ENCODE results near the gene CD2.

The CD2 gene

GRCh38 chr1:116741836-116742565 is 12.2 kb upstream of the CD2 start:
- Histone ChIP-seq H3K9ac (ENCODE audit: low read depth, low read length, poor library complexity) (no peak overlapping the region), H3K18ac (ENCODE audit: low read length) (peak overlapping the region; percentile 65), H3K23ac (ENCODE audit: low read depth, low read length, poor library complexity) (peak overlapping the region; percentile 49), H2AFZ (ENCODE audit: low read length) (no peak overlapping the region), H4K8ac (ENCODE audit: low read depth, low read length) (no peak overlapping the region), H3K9me3 (replicated peaks in 1 of 2; ENCODE audit: control insufficient read depth in 2 of 2, insufficient read depth in 1 of 2, low read depth in 1 of 2, low read length in 2 of 2) (peaks cover 19 to 23% of the 10 kb centered on the region in 2 donors), H2BK15ac (ENCODE audit: low read length) (no peak overlapping the region), H3K36me3 (replicated peaks in 1 of 2; ENCODE audit: control insufficient read depth in 2 of 2, insufficient read depth in 2 of 2, low read length in 2 of 2) (no peaks in the 10 kb centered on the region), H3K27ac (replicated peaks; ENCODE audit: low read length) (no peak overlapping the region), H3K4me2 (ENCODE audit: insufficient read depth, low read length, poor library complexity, severe bottlenecking) (no peak overlapping the region), H3K4me1 (ENCODE audit: control insufficient read depth in 2 of 2, insufficient read depth in 1 of 2, low read depth in 1 of 2, low read length in 2 of 2) (peaks cover 0 to 2% of the 10 kb centered on the region in 2 donors), H4K91ac (ENCODE audit: low read depth, low read length, poor library complexity) (peak overlapping the region; percentile 20), H3K27me3 (ENCODE audit: control insufficient read depth in 3 of 3, insufficient read depth in 3 of 3, low read depth in 1 of 3, low read length in 3 of 3) (peaks cover 0 to under 1% (median 0%) of the 10 kb centered on the region in 3 experiments), H3K14ac (ENCODE audit: low read length) (peak overlapping the region; percentile 25), H3K4me3 (ENCODE audit: low read length in 2 of 2) (peak overlapping the region in 1 of 2 donors; percentile 52), H3K79me1 (ENCODE audit: low read depth, low read length) (no peaks in the 10 kb centered on the region), H2BK12ac (ENCODE audit: low read length) (peak overlapping the region; percentile 19), H3K4ac (ENCODE audit: low read length) (no peak overlapping the region), H2BK120ac (ENCODE audit: low read depth, low read length) (peak overlapping the region; percentile 14), H2AK5ac (ENCODE audit: low read depth, low read length) (peak overlapping the region; percentile 15), H2BK5ac (ENCODE audit: low read length) (no peak overlapping the region)
- DNase-seq (ENCODE audit: low spot score), result no peak
- WGBS, 2 donors (ENCODE audit: extremely low coverage in 2 of 2, insufficient read length in 2 of 2, insufficient replicate concordance in 1 of 2), result no CpG with 5 or more reads among the region's 42 CpGs

GRCh38 chr1:116743535-116743934 is 10.7 kb upstream of the CD2 start:
- Histone ChIP-seq H2BK15ac (ENCODE audit: low read length) (no peak overlapping the region), H3K27ac (replicated peaks; ENCODE audit: low read length) (no peak overlapping the region), H2BK12ac (ENCODE audit: low read length) (no peak overlapping the region), H3K9me3 (replicated peaks in 1 of 2; ENCODE audit: control insufficient read depth in 2 of 2, insufficient read depth in 1 of 2, low read depth in 1 of 2, low read length in 2 of 2) (peaks cover 23 to 25% of the 10 kb centered on the region in 2 donors), H2AK5ac (ENCODE audit: low read depth, low read length) (no peak overlapping the region), H4K8ac (ENCODE audit: low read depth, low read length) (no peak overlapping the region), H3K9ac (ENCODE audit: low read depth, low read length, poor library complexity) (no peak overlapping the region), H3K4me2 (ENCODE audit: insufficient read depth, low read length, poor library complexity, severe bottlenecking) (no peak overlapping the region), H2BK120ac (ENCODE audit: low read depth, low read length) (no peak overlapping the region), H3K14ac (ENCODE audit: low read length) (no peak overlapping the region), H4K91ac (ENCODE audit: low read depth, low read length, poor library complexity) (no peak overlapping the region), H3K36me3 (replicated peaks in 1 of 2; ENCODE audit: control insufficient read depth in 2 of 2, insufficient read depth in 2 of 2, low read length in 2 of 2) (no peaks in the 10 kb centered on the region), H3K18ac (ENCODE audit: low read length) (no peak overlapping the region), H3K27me3 (ENCODE audit: control insufficient read depth in 3 of 3, insufficient read depth in 3 of 3, low read depth in 1 of 3, low read length in 3 of 3) (no peaks in the 10 kb centered on the region), H3K79me1 (ENCODE audit: low read depth, low read length) (no peaks in the 10 kb centered on the region), H3K23ac (ENCODE audit: low read depth, low read length, poor library complexity) (no peak overlapping the region), H2BK5ac (ENCODE audit: low read length) (no peak overlapping the region), H3K4ac (ENCODE audit: low read length) (no peak overlapping the region), H3K4me1 (ENCODE audit: control insufficient read depth in 2 of 2, insufficient read depth in 1 of 2, low read depth in 1 of 2, low read length in 2 of 2) (peaks cover 0 to 2% of the 10 kb centered on the region in 2 donors), H3K4me3 (ENCODE audit: low read length in 2 of 2) (no peak overlapping the region), H2AFZ (ENCODE audit: low read length) (no peak overlapping the region)
- no CpG with 5 or more reads among the region's 4 CpGs for WGBS, 2 donors (ENCODE audit: extremely low coverage in 2 of 2, insufficient read length in 2 of 2, insufficient replicate concordance in 1 of 2)
- DNase-seq (ENCODE audit: low spot score), result no peak

- no peak overlapping the region for H4K8ac ChIP-seq (ENCODE audit: low read depth, low read length)
- no peak overlapping the region for H2AFZ ChIP-seq (ENCODE audit: low read length)
- no CpG with 5 or more reads among the region's 3 CpGs for WGBS, 2 donors (ENCODE audit: extremely low coverage in 2 of 2, insufficient read length in 2 of 2, insufficient replicate concordance in 1 of 2)
- H3K27me3 ChIP-seq (ENCODE audit: control insufficient read depth in 3 of 3, insufficient read depth in 3 of 3, low read depth in 1 of 3, low read length in 3 of 3), result no peaks in the 10 kb centered on the region
- H4K91ac ChIP-seq (ENCODE audit: low read depth, low read length, poor library complexity), result no peak overlapping the region
- H3K4me2 ChIP-seq (ENCODE audit: insufficient read depth, low read length, poor library complexity, severe bottlenecking), result no peak overlapping the region
- H3K4ac ChIP-seq (ENCODE audit: low read length), result no peak overlapping the region
- no peak overlapping the region for H3K14ac ChIP-seq (ENCODE audit: low read length)
- no peaks in the 10 kb centered on the region for H3K79me1 ChIP-seq (ENCODE audit: low read depth, low read length)
- no peak overlapping the region for H2AK5ac ChIP-seq (ENCODE audit: low read depth, low read length)
- no peak overlapping the region for H3K23ac ChIP-seq (ENCODE audit: low read depth, low read length, poor library complexity)
- no peak overlapping the region for H3K27ac ChIP-seq (replicated peaks; ENCODE audit: low read length)
- no peak overlapping the region for H2BK12ac ChIP-seq (ENCODE audit: low read length)
- H2BK15ac ChIP-seq (ENCODE audit: low read length), result no peak overlapping the region
- H3K18ac ChIP-seq (ENCODE audit: low read length), result no peak overlapping the region
- no peak overlapping the region for H2BK5ac ChIP-seq (ENCODE audit: low read length)
- no peaks in the 10 kb centered on the region for H3K4me1 ChIP-seq (ENCODE audit: control insufficient read depth in 2 of 2, insufficient read depth in 1 of 2, low read depth in 1 of 2, low read length in 2 of 2)
- H3K9me3 ChIP-seq (replicated peaks in 1 of 2; ENCODE audit: control insufficient read depth in 2 of 2, insufficient read depth in 1 of 2, low read depth in 1 of 2, low read length in 2 of 2), result peaks cover 19 to 25% of the 10 kb centered on the region in 2 donors
- DNase-seq (ENCODE audit: low spot score), result no peak
- H2BK120ac ChIP-seq (ENCODE audit: low read depth, low read length), result no peak overlapping the region
- H3K9ac ChIP-seq (ENCODE audit: low read depth, low read length, poor library complexity), result no peak overlapping the region
- no peaks in the 10 kb centered on the region for H3K36me3 ChIP-seq (replicated peaks in 1 of 2; ENCODE audit: control insufficient read depth in 2 of 2, insufficient read depth in 2 of 2, low read length in 2 of 2)
- no peak overlapping the region for H3K4me3 ChIP-seq (ENCODE audit: low read length in 2 of 2)
These were observed 6.0 kb upstream of the CD2 start for GRCh38 chr1:116748272-116748671.

GRCh38 chr1:116751146-116751545 is 3.1 kb upstream of the CD2 start:
- Histone ChIP-seq H3K4me1 (ENCODE audit: control insufficient read depth in 2 of 2, insufficient read depth in 1 of 2, low read depth in 1 of 2, low read length in 2 of 2) (no peaks in the 10 kb centered on the region), H2BK5ac (ENCODE audit: low read length) (no peak overlapping the region), H2BK120ac (ENCODE audit: low read depth, low read length) (no peak overlapping the region), H4K8ac (ENCODE audit: low read depth, low read length) (no peak overlapping the region), H2BK15ac (ENCODE audit: low read length) (no peak overlapping the region), H2BK12ac (ENCODE audit: low read length) (no peak overlapping the region), H3K27me3 (ENCODE audit: control insufficient read depth in 3 of 3, insufficient read depth in 3 of 3, low read depth in 1 of 3, low read length in 3 of 3) (peaks cover 0 to 8% (median 0%) of the 10 kb centered on the region in 3 experiments), H3K4me3 (ENCODE audit: low read length in 2 of 2) (no peak overlapping the region), H3K18ac (ENCODE audit: low read length) (no peak overlapping the region), H3K4ac (ENCODE audit: low read length) (no peak overlapping the region), H2AK5ac (ENCODE audit: low read depth, low read length) (no peak overlapping the region), H3K79me1 (ENCODE audit: low read depth, low read length) (peaks cover 2% of the 10 kb centered on the region), H3K14ac (ENCODE audit: low read length) (no peak overlapping the region), H3K36me3 (replicated peaks in 1 of 2; ENCODE audit: control insufficient read depth in 2 of 2, insufficient read depth in 2 of 2, low read length in 2 of 2) (no peaks in the 10 kb centered on the region), H2AFZ (ENCODE audit: low read length) (no peak overlapping the region), H3K9me3 (replicated peaks in 1 of 2; ENCODE audit: control insufficient read depth in 2 of 2, insufficient read depth in 1 of 2, low read depth in 1 of 2, low read length in 2 of 2) (peaks cover 8 to 9% of the 10 kb centered on the region in 2 donors), H4K91ac (ENCODE audit: low read depth, low read length, poor library complexity) (no peak overlapping the region), H3K4me2 (ENCODE audit: insufficient read depth, low read length, poor library complexity, severe bottlenecking) (no peak overlapping the region), H3K27ac (replicated peaks; ENCODE audit: low read length) (no peak overlapping the region), H3K23ac (ENCODE audit: low read depth, low read length, poor library complexity) (no peak overlapping the region), H3K9ac (ENCODE audit: low read depth, low read length, poor library complexity) (no peak overlapping the region)
- no CpG with 5 or more reads among the region's 4 CpGs for WGBS, 2 donors (ENCODE audit: extremely low coverage in 2 of 2, insufficient read length in 2 of 2, insufficient replicate concordance in 1 of 2)
- DNase-seq (ENCODE audit: low spot score), result no peak
